HL-60 (cell line): ENCODE results near the gene LRRC55.

ENCODE experiments used
- CTCF ChIP-seq: IDR thresholded peaks from one replicate; pipeline ENCODE4 v1.5.1; 2011; ENCODE audit warnings: low read length, control low read depth, inconsistent platforms; ENCODE audit not compliant: insufficient read depth
- GABPA ChIP-seq: IDR thresholded peaks from 2 replicates; pipeline ENCODE4 v1.6.1; 2012; ENCODE audit warnings: low read depth
- POLR2AphosphoS5 ChIP-seq: IDR thresholded peaks from 2 replicates; pipeline ENCODE4 v1.6.1; 2012; ENCODE audit warnings: low read depth
- SPI1 ChIP-seq: IDR thresholded peaks from 2 replicates; pipeline ENCODE4 v1.6.1; 2012; ENCODE audit warnings: low read depth, mild to moderate bottlenecking, borderline replicate concordance
- TF ChIP-seq, protein P1 (sequence below): IDR thresholded peaks from 2 replicates; pipeline ENCODE4 v1.6.1; 2012; ENCODE audit warnings: low read depth; ENCODE audit not compliant: insufficient replicate concordance

- TF ChIP-seq CTCF (no peak), POLR2AphosphoS5 (no peak), SPI1 (no peak), GABPA (no peak)
- TF ChIP-seq, protein P1, sequence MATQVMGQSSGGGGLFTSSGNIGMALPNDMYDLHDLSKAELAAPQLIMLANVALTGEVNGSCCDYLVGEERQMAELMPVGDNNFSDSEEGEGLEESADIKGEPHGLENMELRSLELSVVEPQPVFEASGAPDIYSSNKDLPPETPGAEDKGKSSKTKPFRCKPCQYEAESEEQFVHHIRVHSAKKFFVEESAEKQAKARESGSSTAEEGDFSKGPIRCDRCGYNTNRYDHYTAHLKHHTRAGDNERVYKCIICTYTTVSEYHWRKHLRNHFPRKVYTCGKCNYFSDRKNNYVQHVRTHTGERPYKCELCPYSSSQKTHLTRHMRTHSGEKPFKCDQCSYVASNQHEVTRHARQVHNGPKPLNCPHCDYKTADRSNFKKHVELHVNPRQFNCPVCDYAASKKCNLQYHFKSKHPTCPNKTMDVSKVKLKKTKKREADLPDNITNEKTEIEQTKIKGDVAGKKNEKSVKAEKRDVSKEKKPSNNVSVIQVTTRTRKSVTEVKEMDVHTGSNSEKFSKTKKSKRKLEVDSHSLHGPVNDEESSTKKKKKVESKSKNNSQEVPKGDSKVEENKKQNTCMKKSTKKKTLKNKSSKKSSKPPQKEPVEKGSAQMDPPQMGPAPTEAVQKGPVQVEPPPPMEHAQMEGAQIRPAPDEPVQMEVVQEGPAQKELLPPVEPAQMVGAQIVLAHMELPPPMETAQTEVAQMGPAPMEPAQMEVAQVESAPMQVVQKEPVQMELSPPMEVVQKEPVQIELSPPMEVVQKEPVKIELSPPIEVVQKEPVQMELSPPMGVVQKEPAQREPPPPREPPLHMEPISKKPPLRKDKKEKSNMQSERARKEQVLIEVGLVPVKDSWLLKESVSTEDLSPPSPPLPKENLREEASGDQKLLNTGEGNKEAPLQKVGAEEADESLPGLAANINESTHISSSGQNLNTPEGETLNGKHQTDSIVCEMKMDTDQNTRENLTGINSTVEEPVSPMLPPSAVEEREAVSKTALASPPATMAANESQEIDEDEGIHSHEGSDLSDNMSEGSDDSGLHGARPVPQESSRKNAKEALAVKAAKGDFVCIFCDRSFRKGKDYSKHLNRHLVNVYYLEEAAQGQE: no peak
These were observed 7.1 kb upstream of the LRRC55 start for GRCh38 chr11:57174656-57175055.
